CD14-positive monocyte (primary cell): ENCODE data around the gene FHOD3. TPM values are rescaled to one million over a fixed set of nuclear protein-coding genes. Genes with fewer than 3 reads are reported as not detected.

Experiments
- DNase-seq, 3 donors: peaks; one replicate each; pipeline ENCODE4 v3.0.0-alpha.2; 2011 to 2022
- H2AFZ ChIP-seq: 2 replicates; pipeline ENCODE4 v1.6.0; 2012; ENCODE audit warnings: mild to moderate bottlenecking, low read depth, low read length, inconsistent platforms; ENCODE audit not compliant: insufficient read depth, poor library complexity, severe bottlenecking
- H3K27ac ChIP-seq, 2 donors: 1 replicate in 1 of 2; 2 replicates in 1 of 2; pipeline ENCODE4 v1.5.1; 2012 to 2013; ENCODE audit warnings: low read length in 2 of 2, control low read depth in 1 of 2, inconsistent platforms in 1 of 2, low read depth in 1 of 2, mild to moderate bottlenecking in 1 of 2
- H3K27me3 ChIP-seq, 2 donors: one replicate each; pipeline versions ENCODE4 v1.6.0 to v1.6.1; 2011 to 2013; ENCODE audit warnings: low read length in 2 of 2; ENCODE audit not compliant: control insufficient read depth in 2 of 2, insufficient read depth in 2 of 2
- H3K36me3 ChIP-seq, 2 donors: replicated peaks in 1 of 2; 1 replicate in 1 of 2; 2 replicates in 1 of 2; pipeline versions ENCODE4 v1.5.1 to v1.6.1; 2012 to 2013; ENCODE audit warnings: low read length in 2 of 2, control low read depth in 1 of 2, inconsistent platforms in 1 of 2, mild to moderate bottlenecking in 1 of 2; ENCODE audit not compliant: insufficient read depth in 2 of 2, control insufficient read depth in 1 of 2
- H3K4me1 ChIP-seq, 2 donors: 1 replicate in 1 of 2; 2 replicates in 1 of 2; pipeline versions ENCODE4 v1.5.1 to v1.6.1; 2012 to 2013; ENCODE audit warnings: low read length in 2 of 2, control low read depth in 1 of 2, inconsistent platforms in 1 of 2, mild to moderate bottlenecking in 1 of 2, moderate library complexity in 1 of 2; ENCODE audit not compliant: insufficient read depth in 2 of 2, control insufficient read depth in 1 of 2
- H3K4me2 ChIP-seq: replicated peaks from 2 replicates; pipeline ENCODE3; 2012; ENCODE audit warnings: low read length, moderate library complexity, mild to moderate bottlenecking; ENCODE audit not compliant: poor library complexity, severe bottlenecking; ENCODE audit errors: extremely low read depth
- H3K4me3 ChIP-seq, 3 experiments: fragments of 200-600 bp in 1 of 3; sonication (generic) in 1 of 3; replicated peaks in 1 of 3; 1 replicate in 2 of 3; 2 replicates in 1 of 3; pipeline ENCODE4 v1.5.1; 2011 to 2013; ENCODE audit warnings: low read length in 3 of 3, mild to moderate bottlenecking in 3 of 3, control low read depth in 2 of 3, low read depth in 2 of 3, inconsistent platforms in 1 of 3, moderate library complexity in 1 of 3
- H3K79me2 ChIP-seq: 2 replicates; pipeline ENCODE4 v1.6.0; 2012; ENCODE audit warnings: mild to moderate bottlenecking, control low read depth, inconsistent platforms, low read length, moderate library complexity; ENCODE audit not compliant: insufficient read depth
- H3K9ac ChIP-seq: 2 replicates; pipeline ENCODE4 v1.6.0; 2017; ENCODE audit warnings: low read length, mild to moderate bottlenecking; ENCODE audit not compliant: insufficient read depth, poor library complexity, severe bottlenecking
- H3K9me3 ChIP-seq, 2 donors: replicated peaks in 1 of 2; 1 replicate in 1 of 2; 2 replicates in 1 of 2; pipeline versions ENCODE4 v1.5.1 to v1.6.1; 2012 to 2013; ENCODE audit warnings: low read length in 2 of 2, control low read depth in 1 of 2; ENCODE audit not compliant: control insufficient read depth in 1 of 2, insufficient read depth in 1 of 2
- H4K20me1 ChIP-seq: 2 replicates; pipeline ENCODE4 v1.6.0; 2012; ENCODE audit warnings: mild to moderate bottlenecking, low read length, control low read depth, moderate library complexity; ENCODE audit not compliant: insufficient read depth
- H3K27ac Mint-ChIP-seq, 7 donors: one replicate each; pipeline ENCODE4 v1.8.0; 2020; ENCODE audit warnings: mild to moderate bottlenecking in 7 of 7, mixed read lengths in 7 of 7, moderate library complexity in 6 of 7, inconsistent platforms in 2 of 7
- H3K27me3 Mint-ChIP-seq, 3 donors: one replicate each; pipeline ENCODE4 v1.8.0; 2021 to 2022; ENCODE audit warnings: low read depth in 3 of 3, mild to moderate bottlenecking in 3 of 3, mixed read lengths in 3 of 3, moderate library complexity in 3 of 3, inconsistent platforms in 1 of 3
- H3K36me3 Mint-ChIP-seq, 2 donors: one replicate each; pipeline ENCODE4 v1.8.0; 2020; ENCODE audit warnings: mixed read lengths in 2 of 2, inconsistent platforms in 1 of 2, mild to moderate bottlenecking in 1 of 2
- H3K4me1 Mint-ChIP-seq: one replicate; pipeline ENCODE4 v1.8.0; 2020; ENCODE audit warnings: mild to moderate bottlenecking, mixed read lengths
- H3K4me3 Mint-ChIP-seq, 2 donors: one replicate each; pipeline ENCODE4 v1.8.0; 2020; ENCODE audit warnings: mild to moderate bottlenecking in 2 of 2, mixed read lengths in 2 of 2, moderate library complexity in 1 of 2
- H3K9me3 Mint-ChIP-seq, 7 donors: one replicate each; pipeline ENCODE4 v1.8.0; 2020 to 2022; ENCODE audit warnings: mixed read lengths in 7 of 7, mild to moderate bottlenecking in 6 of 7, moderate library complexity in 6 of 7, inconsistent platforms in 2 of 7
- CTCF ChIP-seq: fragments of 200-600 bp; IDR thresholded peaks from one replicate; pipeline ENCODE4 v1.8.0; 2022; ENCODE audit warnings: antibody characterized with exemption, mild to moderate bottlenecking
- WGBS: methylation state at CpG from one replicate; pipeline ENCODE4 v1.1.5; 2013; ENCODE audit warnings: missing lambda C conversion rate; ENCODE audit not compliant: insufficient coverage; 5-methylcytosine and 5-hydroxymethylcytosine counted together
- intact Hi-C, 2 donors: fragments of 100-400 bp; cut with micrococcal nuclease; formaldehyde crosslinking; loops; one replicate each; pipeline versions ENCODE4 v1.15.0 to v1.15.1; 2023
- polyA plus RNA-seq, 3 donors: library from polyadenylated mRNA; depleted of rRNA in 1 of 3; unstranded in 2 of 3; stranded (reverse) in 1 of 3; fragments of 300-500 nt in 2 of 3; fragments of >200 nt in 1 of 3; fragmentation: Illumina TruSeq in 2 of 3; gene quantifications; 1 replicate in 2 of 3; 2 replicates in 1 of 3; pipeline ENCODE4 v1.2.3, GENCODE V29; 2012 to 2021

The FHOD3 gene
- polyA plus RNA-seq, 3 donors: not detected

DNA sequence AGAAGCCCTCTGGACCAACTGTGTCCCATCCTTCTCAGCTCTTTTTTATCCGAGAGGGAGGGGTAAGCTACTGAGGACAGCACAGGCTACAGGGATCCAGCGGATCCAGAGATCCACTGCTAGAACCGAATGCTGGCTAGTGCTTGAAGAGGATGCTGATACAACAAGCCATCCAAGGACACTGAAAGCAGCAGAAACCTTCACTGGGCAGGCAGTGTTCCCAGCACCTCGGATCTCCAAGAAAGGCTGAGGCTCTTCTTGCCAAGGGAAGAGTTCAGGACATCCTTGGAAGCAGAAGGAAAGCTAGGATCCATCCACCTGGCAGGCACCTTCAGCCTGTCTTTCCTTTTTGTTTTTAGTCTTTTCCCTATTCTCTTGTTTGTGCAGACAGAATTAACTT lies 13.2 kb upstream of the FHOD3 start:
- TF ChIP-seq CTCF: no peak
- Histone ChIP-seq H3K4me2 (no peak overlapping the region), H3K79me2 (no peaks in the 10 kb centered on the region), H3K4me1 (no peaks in the 10 kb centered on the region), H3K4me3 (no peak overlapping the region), H3K9ac (no peak overlapping the region), H3K36me3 (no peaks in the 10 kb centered on the region), H3K27ac (no peak overlapping the region), H2AFZ (no peak overlapping the region), H3K27me3 (peaks cover 2 to 3% of the 10 kb centered on the region in 2 donors), H4K20me1 (no peaks in the 10 kb centered on the region), H3K9me3 (peaks cover 0 to 3% of the 10 kb centered on the region in 2 donors)
- Mint-ChIP-seq H3K9me3 (peaks cover 7 to 10% (median 9%) of the 10 kb centered on the region in 7 donors), H3K27ac (no peak overlapping the region), H3K36me3 (no peaks in the 10 kb centered on the region), H3K27me3 (peaks cover 11 to 17% (median 14%) of the 10 kb centered on the region in 3 donors), H3K4me1 (no peaks in the 10 kb centered on the region), H3K4me3 (no peak overlapping the region)
- intact Hi-C loops: loop anchor here (5.0 to 10.0 kb wide), 4 partner anchors 182 to 529 kb away; no protein-coding TSS in a partner anchor
- 83% methylated on average over 4 of the region's 4 CpGs for WGBS
- DNase-seq: no peak

DNA sequence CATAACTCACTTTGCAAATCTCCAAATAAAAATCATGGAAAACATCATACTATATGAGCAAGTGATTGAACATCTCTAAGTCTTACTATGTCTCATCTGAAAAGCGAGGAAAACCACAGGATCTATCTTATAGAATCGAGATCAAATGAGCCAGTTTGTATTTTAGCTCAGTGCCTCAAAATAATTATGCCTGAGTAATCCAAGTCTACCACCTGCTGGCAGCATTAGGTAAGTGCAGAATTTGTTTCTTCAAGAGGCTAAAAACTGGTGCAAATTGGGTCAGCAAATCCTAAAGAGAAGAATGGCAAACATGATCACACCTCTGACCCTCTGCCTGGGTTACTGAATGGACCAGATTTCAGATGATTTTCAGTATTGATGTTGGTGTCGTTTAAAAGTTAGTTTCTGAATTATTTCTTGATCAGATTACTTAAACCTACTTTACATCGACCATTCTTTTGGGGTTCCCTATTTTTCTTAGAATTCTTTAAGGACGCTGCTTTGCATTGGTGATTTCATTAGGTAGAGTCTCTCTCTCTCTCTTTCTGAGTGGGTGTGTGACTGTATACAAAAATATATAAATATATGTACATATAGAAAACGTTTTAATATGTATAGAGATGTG lies 12.7 kb upstream of the FHOD3 start:
- H3K4me2 ChIP-seq: no peak overlapping the region
- Mint-ChIP-seq H3K27ac (no peak overlapping the region), H3K27me3 (peaks cover 11 to 15% (median 14%) of the 10 kb centered on the region in 3 donors)

More for the DNA sequence above, 12.7 kb upstream of the FHOD3 start:
- H3K79me2 ChIP-seq: no peaks in the 10 kb centered on the region
- Mint-ChIP-seq H3K4me1 (no peaks in the 10 kb centered on the region), H3K36me3 (no peaks in the 10 kb centered on the region), H3K9me3 (peaks cover 7 to 12% (median 9%) of the 10 kb centered on the region in 7 donors), H3K4me3 (no peak overlapping the region)
- H3K9me3 ChIP-seq: peaks cover 0 to 3% of the 10 kb centered on the region in 2 donors
- H3K27ac ChIP-seq: no peak overlapping the region
- H2AFZ ChIP-seq: no peak overlapping the region
- peak; percentile 22 to 50 (median 42) for DNase-seq
- intact Hi-C loops: loop anchor here (5.0 to 10.0 kb wide), 4 partner anchors 182 to 530 kb away; no protein-coding TSS in a partner anchor
- H4K20me1 ChIP-seq: no peaks in the 10 kb centered on the region
- H3K4me1 ChIP-seq: no peaks in the 10 kb centered on the region
- H3K9ac ChIP-seq: no peak overlapping the region
- WGBS: no CpG with 5 or more reads among the region's 6 CpGs
- H3K4me3 ChIP-seq: no peak overlapping the region
- H3K36me3 ChIP-seq: no peaks in the 10 kb centered on the region
- H3K27me3 ChIP-seq: peaks cover under 1 to 4% of the 10 kb centered on the region in 2 donors
- TF ChIP-seq CTCF: peak; percentile 80
